Left lung (tissue), 10 donors: ENCODE measurements around the gene RAB6B. TPM values are rescaled to one million over a fixed set of nuclear protein-coding genes. Genes with fewer than 3 reads are reported as not detected.
"Not testable (repeated sequence)": the region's sequence is repeated elsewhere in the genome, so short reads cannot be mapped to it uniquely, and the experiment has no call there.

Experiments
- ATAC-seq: fragments of 200-7000 bp; cut with Tn5 transposase; one replicate; pipeline ENCODE4 v1.9.1; 2020; ENCODE audit warnings: moderate library complexity
- DNase-seq, 4 donors: peaks; one replicate each; pipeline ENCODE4 v3.0.0-alpha.2; 2013 to 2020
- H3K27ac ChIP-seq, 2 donors: fragments of 200-600 bp; sonication (generic) in 1 of 2; one replicate each; pipeline versions ENCODE4 v1.5.0 to v1.8.0; 2020 to 2021
- H3K27me3 ChIP-seq, 2 donors: fragments of 200-600 bp; sonication (generic) in 1 of 2; one replicate each; pipeline versions ENCODE4 v1.5.0 to v1.8.0; 2020 to 2021
- H3K36me3 ChIP-seq, 2 donors: fragments of 200-600 bp; sonication (generic) in 1 of 2; one replicate each; pipeline versions ENCODE4 v1.5.0 to v1.8.0; 2020 to 2021
- H3K4me1 ChIP-seq, 2 donors: fragments of 200-600 bp; one replicate each; pipeline ENCODE4 v1.8.0; 2021
- H3K4me3 ChIP-seq, 2 donors: fragments of 200-600 bp; sonication (generic) in 1 of 2; one replicate each; pipeline versions ENCODE4 v1.5.0 to v1.8.0; 2020 to 2021; ENCODE audit warnings: mild to moderate bottlenecking in 1 of 2
- H3K9me3 ChIP-seq, 2 donors: fragments of 200-600 bp; sonication (generic) in 1 of 2; one replicate each; pipeline versions ENCODE4 v1.5.0 to v1.8.0; 2020 to 2021
- CTCF ChIP-seq, 2 donors: fragments of 200-600 bp; sonication (generic) in 1 of 2; IDR thresholded peaks; one replicate each; pipeline versions ENCODE4 v1.5.0 to v1.8.0; 2021; ENCODE audit warnings: antibody characterized with exemption in 2 of 2
- intact Hi-C, 2 donors: fragments of 100-400 bp; cut with DNase I; formaldehyde crosslinking; loops; one replicate each; pipeline versions ENCODE4 v1.11.2 to v1.14.2; 2022
- polyA plus RNA-seq, 6 donors: library from polyadenylated mRNA; unstranded; fragments of 120-200 nt; gene quantifications; one replicate each; pipeline ENCODE4 v1.2.1, GENCODE V29; 2013; ENCODE audit not compliant: insufficient read length in 6 of 6
- total RNA-seq, 2 donors: library from RNA; stranded (reverse); fragmentation: NEBNext Ultra II Directional; extraction: Animal tissue kit (Norgen Biotek cat#: 25700); gene quantifications; one replicate each; pipeline ENCODE4 v1.2.1, GENCODE V29; 2021
- donor health status: DM: no; HTN: yes; CAD: no.
- donor health status: DM: no; HTN: no; CAD: no.

The RAB6B gene
- total and polyA plus RNA-seq, 8 donors: 3.7 to 11.4 (median 6.1) TPM

- Histone ChIP-seq H3K27ac (no peak overlapping the region), H3K9me3 (no peaks in the 10 kb centered on the region), H3K36me3 (no peaks in the 10 kb centered on the region), H3K27me3 (peaks cover 0 to 6% of the 10 kb centered on the region in 2 donors), H3K4me1 (no peaks in the 10 kb centered on the region), H3K4me3 (no peak overlapping the region)
- TF ChIP-seq CTCF (IDR thresholded peaks at IDR 0.05): no peak
- no peak for DNase-seq
- no peak for ATAC-seq
- intact Hi-C loops: no loop called here
These were observed 113.2 kb downstream of the RAB6B start for GRCh38 chr3:133782454-133782853.

DNA sequence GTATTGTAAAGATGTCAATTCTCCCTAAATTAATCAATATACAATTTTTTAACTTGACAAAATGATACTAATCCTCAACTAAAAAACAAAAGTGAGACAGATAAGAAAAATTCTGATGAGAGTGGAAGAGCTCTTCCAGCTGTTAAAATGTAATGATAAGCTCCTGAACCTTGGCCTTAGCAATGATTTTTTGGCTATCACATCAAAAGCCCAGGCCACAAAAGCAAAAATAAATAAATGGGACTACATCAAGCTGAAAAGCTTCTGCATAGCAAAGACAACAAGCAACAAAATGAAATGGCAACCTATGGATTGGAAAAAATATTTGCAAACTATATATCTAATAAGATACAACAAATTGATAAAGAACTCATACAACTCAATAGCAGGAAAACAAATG is 114.1 kb downstream of the RAB6B start:
- Histone ChIP-seq H3K36me3 (no peaks in the 10 kb centered on the region), H3K27ac (no peak overlapping the region), H3K9me3 (no peaks in the 10 kb centered on the region), H3K27me3 (peaks cover 0 to 6% of the 10 kb centered on the region in 2 donors), H3K4me1 (no peaks in the 10 kb centered on the region), H3K4me3 (no peak overlapping the region)
- DNase-seq (no peak), ATAC-seq (no peak)
- intact Hi-C loops: no loop called here
- no peak for TF ChIP-seq CTCF (IDR thresholded peaks at IDR 0.05)

GRCh38 chr3:133780756-133781155 is 114.9 kb downstream of the RAB6B start:
- H3K4me1 ChIP-seq, DNase-seq, H3K9me3 ChIP-seq, H3K27me3 ChIP-seq, H3K36me3 ChIP-seq, H3K4me3 ChIP-seq, H3K27ac ChIP-seq, intact Hi-C loops, ATAC-seq: not testable (repeated sequence)

GRCh38 chr3:133779626-133780203 is 116.0 kb downstream of the RAB6B start:
- Histone ChIP-seq H3K9me3 (no peaks in the 10 kb centered on the region), H3K4me3 (no peak overlapping the region), H3K27ac (no peak overlapping the region), H3K4me1 (no peaks in the 10 kb centered on the region), H3K36me3 (no peaks in the 10 kb centered on the region), H3K27me3 (peaks cover 0 to 6% of the 10 kb centered on the region in 2 donors)
- ATAC-seq (no peak), DNase-seq (no peak)
- no peak for TF ChIP-seq CTCF (IDR thresholded peaks at IDR 0.05)
- intact Hi-C loops: no loop called here

- Histone ChIP-seq H3K9me3 (no peaks in the 10 kb centered on the region), H3K27ac (no peak overlapping the region), H3K27me3 (no peaks in the 10 kb centered on the region), H3K4me1 (no peaks in the 10 kb centered on the region), H3K36me3 (no peaks in the 10 kb centered on the region), H3K4me3 (no peak overlapping the region)
- no peak for TF ChIP-seq CTCF (IDR thresholded peaks at IDR 0.05)
- intact Hi-C loops: no loop called here
- no peak for DNase-seq
- no peak for ATAC-seq
These were observed 117.7 kb downstream of the RAB6B start for GRCh38 chr3:133777807-133778568.
